Activated CD8-positive, alpha-beta T cell treated with anti-CD3 and anti-CD28 coated beads for 36 hours (primary cell): ENCODE measurements around the gene ATP9B. TPM values are rescaled to one million over a fixed set of nuclear protein-coding genes. Genes with fewer than 3 reads are reported as not detected.

Experiments used
- ATAC-seq: fragments of 200-7000 bp; cut with Tn5 transposase; one replicate; pipeline ENCODE4 v1.10.0; 2021; ENCODE audit warnings: mild to moderate bottlenecking, moderate library complexity
- CTCF ChIA-PET: fragments of 350-600 bp; sonication (Branson Sonifier 250); formaldehyde crosslinking; loops from one replicate; lab custom pipeline; 2021; ENCODE audit warnings: antibody characterized with exemption; lab: Charles Lee
- POLR2A ChIA-PET: fragments of 350-600 bp; sonication (Branson Sonifier 250); formaldehyde crosslinking; loops from one replicate; lab custom pipeline; 2021; ENCODE audit warnings: antibody characterized with exemption; lab: Charles Lee
- DNase-seq: peaks from one replicate; pipeline ENCODE4 v3.0.0-alpha.2; 2020
- H3K27ac Mint-ChIP-seq: one replicate; pipeline ENCODE4 v1.8.0; 2021; ENCODE audit warnings: mild to moderate bottlenecking, mixed read lengths
- H3K27me3 Mint-ChIP-seq: one replicate; pipeline ENCODE4 v1.8.0; 2021; ENCODE audit warnings: mixed read lengths
- H3K36me3 Mint-ChIP-seq: one replicate; pipeline ENCODE4 v1.8.0; 2021; ENCODE audit warnings: low read depth, mixed read lengths
- H3K4me1 Mint-ChIP-seq: one replicate; pipeline ENCODE4 v1.8.0; 2021; ENCODE audit warnings: low read depth, mixed read lengths
- H3K4me3 Mint-ChIP-seq: one replicate; pipeline ENCODE4 v1.8.0; 2021; ENCODE audit warnings: mild to moderate bottlenecking, moderate library complexity, mixed read lengths
- H3K9me3 Mint-ChIP-seq: one replicate; pipeline ENCODE4 v1.8.0; 2021; ENCODE audit warnings: mixed read lengths
- CTCF ChIP-seq: fragments of 200-600 bp; IDR thresholded peaks from one replicate; pipeline ENCODE4 v1.8.0; 2022; ENCODE audit warnings: antibody characterized with exemption, mild to moderate bottlenecking
- intact Hi-C: fragments of 100-400 bp; cut with micrococcal nuclease; formaldehyde crosslinking; loops from one replicate; pipeline ENCODE4 v1.10.0; 2022
- total RNA-seq, 2 experiments: library from RNA; stranded (reverse); gene quantifications; one replicate each; pipeline ENCODE4 v1.2.3, GENCODE V29; 2021

Gene ATP9B
- total RNA-seq, 2 experiments from 2014 or later: 18.9 to 21.1 TPM

GRCh38 chr18:79123948-79124347 lies 54.8 kb downstream of the ATP9B start:
- peaks cover 12% of the 10 kb centered on the region for H3K36me3 Mint-ChIP-seq
- DNase-seq (no peak), ATAC-seq (no peak)
- peaks cover 6% of the 10 kb centered on the region for H3K4me1 Mint-ChIP-seq
- H3K4me3 Mint-ChIP-seq: no peak overlapping the region
- ChIA-PET POLR2A (no interaction called here), CTCF (no interaction called here)
- H3K27ac Mint-ChIP-seq: no peak overlapping the region
- no peaks in the 10 kb centered on the region for H3K27me3 Mint-ChIP-seq
- H3K9me3 Mint-ChIP-seq: no peaks in the 10 kb centered on the region
- intact Hi-C loops: no loop called here
- no peak for TF ChIP-seq CTCF

- DNase-seq (no peak), ATAC-seq (no peak)
- POLR2A ChIA-PET: no interaction called here
- H3K4me3 Mint-ChIP-seq: no peak overlapping the region
- no peaks in the 10 kb centered on the region for H3K27me3 Mint-ChIP-seq
- no peaks in the 10 kb centered on the region for H3K4me1 Mint-ChIP-seq
- intact Hi-C loops: no loop called here
- H3K27ac Mint-ChIP-seq: no peak overlapping the region
- CTCF ChIA-PET: no interaction called here
- H3K9me3 Mint-ChIP-seq: no peaks in the 10 kb centered on the region
- TF ChIP-seq CTCF: no peak
- peaks cover 20% of the 10 kb centered on the region for H3K36me3 Mint-ChIP-seq
Measured at GRCh38 chr18:79129120-79129519, 59.9 kb downstream of the ATP9B start.

- H3K36me3 Mint-ChIP-seq: peaks cover 23% of the 10 kb centered on the region
- intact Hi-C loops: no loop called here
- ATAC-seq (no peak), DNase-seq (no peak)
- H3K27me3 Mint-ChIP-seq: no peaks in the 10 kb centered on the region
- ChIA-PET CTCF (no interaction called here), POLR2A (no interaction called here)
- no peak overlapping the region for H3K27ac Mint-ChIP-seq
- no peak overlapping the region for H3K4me3 Mint-ChIP-seq
- peaks cover 11% of the 10 kb centered on the region for H3K4me1 Mint-ChIP-seq
- no peaks in the 10 kb centered on the region for H3K9me3 Mint-ChIP-seq
- no peak for TF ChIP-seq CTCF
Measured at GRCh38 chr18:79133724-79134123, 64.5 kb downstream of the ATP9B start.

- Mint-ChIP-seq H3K27ac (no peak overlapping the region), H3K27me3 (no peaks in the 10 kb centered on the region), H3K4me3 (no peak overlapping the region), H3K36me3 (peaks cover 16% of the 10 kb centered on the region), H3K9me3 (no peaks in the 10 kb centered on the region), H3K4me1 (peaks cover 16% of the 10 kb centered on the region)
- ChIA-PET POLR2A (no interaction called here), CTCF (no interaction called here)
- ATAC-seq: no peak
- intact Hi-C loops: no loop called here
- no peak for TF ChIP-seq CTCF
- DNase-seq: no peak
Measured at GRCh38 chr18:79135924-79136323, 66.7 kb downstream of the ATP9B start.

- peaks cover 16% of the 10 kb centered on the region for H3K36me3 Mint-ChIP-seq
- no peak for TF ChIP-seq CTCF
- H3K4me1 Mint-ChIP-seq: peaks cover 16% of the 10 kb centered on the region
- no peak for ATAC-seq
- CTCF ChIA-PET: no interaction called here
- DNase-seq: no peak
- H3K9me3 Mint-ChIP-seq: no peaks in the 10 kb centered on the region
- H3K4me3 Mint-ChIP-seq: no peak overlapping the region
- no peaks in the 10 kb centered on the region for H3K27me3 Mint-ChIP-seq
- intact Hi-C loops: no loop called here
- H3K27ac Mint-ChIP-seq: no peak overlapping the region
- POLR2A ChIA-PET: no interaction called here
Measured at GRCh38 chr18:79136742-79137141, 67.5 kb downstream of the ATP9B start.
